ENCODE measurements around the gene ATF5.

- TF ChIP-seq CTCF (IDR thresholded peaks at IDR 0.05) (no peak), POLR2A (IDR thresholded peaks at IDR 0.05) (no peak)
These were observed 46.4 kb upstream of the ATF5 start for GRCh38 chr19:49882643-49883042.
